Activated T-cell treated with anti-CD3 and anti-CD28 coated beads for 48 hours (primary cell): Measurements from ENCODE around the gene ZNF488.

Source experiments
- DNase-seq: peaks from one replicate; pipeline ENCODE4 v3.0.0-alpha.2; 2020; ENCODE audit warnings: low read depth

The ZNF488 gene

DNA sequence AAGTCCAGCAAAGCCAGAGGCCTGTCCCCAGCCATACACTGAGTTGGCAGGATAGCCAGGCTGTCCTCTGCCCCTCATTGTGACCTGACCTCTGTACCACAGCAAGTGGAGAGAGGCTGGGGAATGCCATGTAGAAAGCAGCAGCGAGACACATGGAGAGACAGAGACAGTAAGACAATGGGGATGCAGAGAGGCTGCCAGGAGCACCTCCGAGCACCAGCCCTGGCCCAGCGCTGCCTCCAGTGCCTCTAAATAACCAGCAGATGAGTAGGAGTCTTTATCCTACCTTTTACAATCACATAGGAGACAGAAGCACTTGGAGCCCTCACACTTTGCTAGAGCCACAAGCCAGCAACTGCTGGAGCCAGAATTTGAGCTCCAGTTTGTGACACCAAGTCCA lies 53.7 kb downstream of the ZNF488 start:
- DNase-seq: no peak

DNA sequence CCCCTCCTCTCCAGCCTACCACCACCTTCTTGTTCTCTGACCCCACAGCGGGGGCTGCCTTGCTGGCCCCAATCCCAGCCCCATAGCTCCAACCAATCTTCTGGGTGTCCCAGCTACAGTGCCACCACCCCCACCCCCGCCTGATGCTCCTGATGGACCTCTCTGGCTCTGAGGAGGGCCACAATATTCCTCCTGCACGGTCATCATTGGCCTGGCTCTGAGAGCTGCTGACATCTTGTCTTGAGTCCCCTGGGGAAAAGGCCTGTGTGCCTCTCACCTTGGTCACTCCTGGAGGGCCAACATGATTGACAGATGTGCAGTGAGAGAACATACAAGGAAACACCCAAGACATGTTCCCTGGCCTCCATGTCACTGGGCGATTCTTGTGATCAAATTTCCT lies 54.2 kb downstream of the ZNF488 start:
- no peak for DNase-seq

DNA sequence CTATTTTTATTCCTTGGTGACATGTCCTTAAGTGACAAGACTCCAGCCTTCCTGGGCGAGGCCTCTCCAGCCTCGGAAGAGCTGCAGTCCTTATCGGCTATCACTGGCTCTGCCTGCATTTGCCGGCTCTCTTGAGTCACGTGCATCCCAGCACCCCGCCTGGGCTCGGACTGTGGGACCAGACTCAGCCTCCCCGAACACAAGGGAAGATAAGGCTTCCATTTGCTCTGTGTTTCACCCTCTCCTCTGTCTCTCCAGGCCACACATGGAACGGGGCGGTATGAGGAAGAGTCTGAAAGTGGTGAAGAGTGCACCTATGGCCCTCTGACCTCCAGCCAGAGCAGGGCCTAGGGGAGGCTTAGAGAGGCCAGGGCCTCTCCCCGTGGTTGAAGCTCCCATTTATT lies 57.2 kb downstream of the ZNF488 start:
- DNase-seq: no peak

DNA sequence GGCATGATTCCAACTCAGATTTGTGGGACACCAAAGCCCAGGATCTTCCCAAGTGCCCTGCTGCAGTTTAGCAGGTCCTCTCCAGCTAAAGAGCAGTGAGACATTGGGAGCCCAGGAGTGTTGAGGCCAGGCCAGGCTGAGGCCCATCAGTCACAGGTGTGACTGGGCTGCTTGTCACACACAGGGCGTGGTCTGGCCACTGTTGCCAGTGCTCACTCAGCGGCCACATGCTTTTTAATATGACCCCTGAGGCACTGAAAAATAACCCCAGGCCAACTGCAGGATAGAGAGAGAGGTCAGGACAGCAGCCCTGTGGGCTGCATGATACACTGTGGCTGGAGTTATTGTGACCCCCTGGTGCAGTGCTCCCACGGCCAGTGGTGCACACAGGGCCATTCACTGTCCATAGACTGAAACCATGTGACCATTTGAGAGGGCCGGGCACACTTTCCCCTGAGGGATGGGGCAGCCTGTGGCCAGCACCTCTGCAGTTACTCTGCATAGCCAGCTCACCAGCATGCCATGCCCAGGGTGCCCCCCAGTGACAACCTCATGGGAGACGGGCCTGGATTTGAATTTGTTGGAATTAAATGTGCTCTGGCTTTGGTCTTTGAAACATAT lies 57.7 kb downstream of the ZNF488 start:
- DNase-seq: no peak

DNA sequence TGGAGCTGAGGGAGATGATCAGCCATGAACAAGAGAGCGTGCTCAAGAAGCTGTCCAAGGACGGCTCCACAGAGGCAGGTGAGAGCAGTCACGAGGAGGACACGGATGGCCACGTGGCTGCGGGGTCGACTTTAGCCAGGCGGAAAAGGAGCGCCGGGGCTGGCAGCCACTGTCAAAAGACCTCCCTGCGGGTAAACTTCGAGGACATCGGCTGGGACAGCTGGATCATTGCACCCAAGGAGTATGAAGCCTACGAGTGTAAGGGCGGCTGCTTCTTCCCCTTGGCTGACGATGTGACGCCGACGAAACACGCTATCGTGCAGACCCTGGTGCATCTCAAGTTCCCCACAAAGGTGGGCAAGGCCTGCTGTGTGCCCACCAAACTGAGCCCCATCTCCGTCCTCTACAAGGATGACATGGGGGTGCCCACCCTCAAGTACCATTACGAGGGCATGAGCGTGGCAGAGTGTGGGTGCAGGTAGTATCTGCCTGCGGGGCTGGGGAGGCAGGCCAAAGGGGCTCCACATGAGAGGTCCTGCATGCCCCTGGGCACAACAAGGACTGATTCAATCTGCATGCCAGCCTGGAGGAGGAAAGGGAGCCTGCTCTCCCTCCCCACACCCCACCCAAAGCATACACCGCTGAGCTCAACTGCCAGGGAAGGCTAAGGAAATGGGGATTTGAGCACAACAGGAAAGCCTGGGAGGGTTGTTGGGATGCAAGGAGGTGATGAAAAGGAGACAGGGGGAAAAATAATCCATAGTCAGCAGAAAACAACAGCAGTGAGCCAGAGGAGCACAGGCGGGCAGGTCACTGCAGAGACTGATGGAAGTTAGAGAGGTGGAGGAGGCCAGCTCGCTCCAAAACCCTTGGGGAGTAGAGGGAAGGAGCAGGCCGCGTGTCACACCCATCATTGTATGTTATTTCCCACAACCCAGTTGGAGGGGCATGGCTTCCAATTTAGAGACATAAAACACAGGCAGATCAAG lies 58.5 kb downstream of the ZNF488 start:
- DNase-seq: no peak

DNA sequence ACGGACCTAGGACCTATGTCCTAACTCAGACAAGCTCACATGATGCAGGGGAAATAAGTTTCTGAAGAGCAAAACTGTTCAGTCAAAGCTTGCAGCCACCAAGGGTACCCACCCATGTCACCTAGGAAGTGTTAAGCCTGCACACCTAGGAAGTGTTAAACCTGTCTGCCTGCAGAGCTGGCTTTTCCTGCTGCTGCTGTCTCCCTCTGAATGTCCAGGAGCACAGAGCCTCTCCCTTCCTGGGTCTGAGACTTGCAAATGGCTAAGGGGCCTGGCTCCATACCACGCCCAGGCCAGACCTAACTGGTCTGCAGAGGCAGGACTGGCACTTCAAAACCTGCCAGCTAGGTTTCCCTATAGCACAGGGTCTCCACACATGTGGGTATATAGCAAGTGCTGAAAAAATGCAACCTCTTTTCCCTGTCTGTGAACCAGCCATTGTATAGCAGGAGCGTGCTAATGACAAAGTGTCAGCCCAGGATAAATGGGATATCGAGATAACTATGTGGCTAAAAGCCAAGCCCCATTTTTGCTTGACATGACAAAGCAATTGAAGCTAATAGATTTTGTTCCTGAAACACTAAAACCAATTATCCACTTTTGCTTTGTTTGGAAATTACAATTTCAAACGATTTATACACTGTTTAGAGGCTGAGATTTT lies 60.3 kb downstream of the ZNF488 start:
- DNase-seq: no peak

DNA sequence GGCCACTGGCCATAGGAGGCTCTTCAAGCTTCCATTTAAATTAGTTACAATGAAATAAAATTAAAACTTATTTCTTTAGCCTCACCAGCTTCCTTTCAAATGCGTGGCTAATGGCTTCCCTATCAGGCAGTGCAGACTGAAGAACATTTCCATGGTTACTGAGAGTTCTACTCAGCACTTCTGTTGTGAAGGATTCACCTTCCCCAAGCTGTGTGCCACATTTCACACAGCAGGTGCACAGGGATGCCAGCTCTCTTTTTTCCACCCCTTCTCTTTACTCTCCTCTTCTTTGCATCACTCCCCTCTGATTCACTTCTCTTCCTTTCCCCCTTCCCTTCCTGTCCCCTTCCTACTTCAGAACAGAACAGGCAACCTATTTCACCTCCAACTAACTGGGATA lies 61.0 kb downstream of the ZNF488 start:
- DNase-seq: no peak

DNA sequence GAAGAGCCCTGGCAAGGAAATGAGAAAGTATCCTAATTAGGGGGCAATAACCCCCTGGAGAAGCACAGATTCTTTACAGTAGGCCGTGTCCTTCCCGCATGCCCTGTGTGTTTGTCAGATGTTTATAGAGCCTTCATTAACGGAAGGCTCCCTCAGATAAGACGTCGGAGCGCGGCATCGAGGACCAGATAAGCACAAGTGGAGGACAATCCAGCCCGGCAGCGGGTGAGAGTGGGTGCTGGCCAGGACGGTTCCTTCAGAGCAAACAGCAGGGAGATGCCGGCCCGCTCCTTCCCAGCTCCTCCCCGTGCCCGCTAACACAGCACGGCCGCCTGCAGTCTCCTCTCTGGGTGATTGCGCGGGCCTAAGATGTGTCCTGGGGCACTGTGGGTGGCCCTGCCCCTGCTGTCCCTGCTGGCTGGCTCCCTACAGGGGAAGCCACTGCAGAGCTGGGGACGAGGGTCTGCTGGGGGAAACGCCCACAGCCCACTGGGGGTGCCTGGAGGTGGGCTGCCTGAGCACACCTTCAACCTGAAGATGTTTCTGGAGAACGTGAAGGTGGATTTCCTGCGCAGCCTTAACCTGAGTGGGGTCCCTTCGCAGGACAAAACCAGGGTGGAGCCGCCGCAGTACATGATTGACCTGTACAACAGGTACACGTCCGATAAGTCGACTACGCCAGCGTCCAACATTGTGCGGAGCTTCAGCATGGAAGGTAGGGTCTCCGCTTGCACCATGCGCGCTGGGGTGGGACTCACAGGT lies 61.6 kb downstream of the ZNF488 start, which contains the start of gene GDF2:
Gene GDF2, plus strand, starts transcription at position 155 of the 762 bp plus-strand sequence. Its CDS starts 215 bp downstream, at position 370.
- DNase-seq: no peak

DNA sequence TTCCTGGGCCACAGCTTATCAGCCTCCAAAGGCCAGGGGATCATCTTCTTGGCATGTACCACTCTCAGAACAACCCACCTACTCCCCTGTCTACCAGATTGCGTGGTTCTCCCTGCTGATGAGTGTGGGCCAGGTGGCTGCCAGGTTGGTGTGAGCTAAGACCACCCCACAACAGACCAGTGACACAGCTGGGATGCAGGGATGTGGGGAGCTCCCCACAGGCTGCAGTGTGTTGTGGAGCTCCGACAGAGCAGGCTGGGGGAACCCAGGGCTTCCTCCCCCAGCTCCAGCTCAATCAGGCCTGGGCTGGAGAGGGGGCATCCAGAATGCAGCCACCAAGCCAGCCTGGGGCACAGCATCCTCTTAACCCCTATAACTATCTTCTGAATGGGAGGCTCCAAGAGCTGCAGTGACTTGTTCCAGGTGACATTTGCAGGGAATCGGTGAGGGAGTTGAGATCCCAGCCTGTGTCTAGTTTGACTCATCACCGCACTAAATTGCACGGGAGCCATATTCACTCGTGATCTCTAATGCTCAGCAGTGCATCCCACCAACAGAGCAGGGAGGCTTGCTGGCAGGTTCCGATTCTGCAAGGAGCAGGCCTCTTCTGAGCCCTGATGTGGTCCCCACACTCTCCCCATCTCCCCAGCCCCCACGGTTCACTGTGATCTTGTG lies 62.4 kb downstream of the ZNF488 start:
- DNase-seq: no peak

DNA sequence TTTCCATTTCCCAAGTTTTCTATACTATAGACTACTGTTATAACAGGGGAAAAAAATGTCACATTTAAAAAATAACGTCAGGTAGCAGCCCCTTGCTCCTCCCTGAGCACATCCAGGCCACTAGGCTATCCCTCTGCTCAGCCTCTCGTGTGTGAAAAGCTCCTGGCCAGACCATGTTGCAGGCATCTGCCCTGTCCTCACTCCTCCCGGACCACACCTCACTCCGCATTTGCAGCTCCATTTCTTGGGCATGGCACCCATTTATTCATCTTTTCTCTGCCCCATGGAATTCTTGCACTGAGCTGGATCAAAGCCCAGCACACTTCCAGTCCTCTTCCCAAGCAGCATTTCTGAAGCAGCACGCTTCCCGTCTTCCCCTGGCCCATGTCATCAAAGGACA lies 63.3 kb downstream of the ZNF488 start:
- no peak for DNase-seq

DNA sequence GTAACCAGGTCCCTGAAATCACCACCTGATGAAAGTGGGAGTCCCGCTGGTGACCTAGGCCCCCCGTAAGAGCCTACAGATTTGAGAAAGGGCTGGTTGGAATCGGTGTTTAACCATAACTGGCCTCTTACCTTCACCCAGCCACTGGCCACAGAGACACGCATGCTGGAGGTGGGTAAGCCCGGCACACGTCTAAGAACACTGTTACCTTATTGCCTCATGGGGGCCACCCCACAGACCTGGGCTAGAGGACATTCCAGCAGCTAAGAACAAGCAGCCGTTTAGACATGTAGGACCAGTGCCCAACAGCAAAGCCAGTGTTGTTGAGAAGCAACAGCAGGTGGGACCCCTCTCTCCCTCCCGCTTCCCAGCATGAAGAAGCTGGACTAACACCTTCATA lies 64.3 kb downstream of the ZNF488 start:
- no peak for DNase-seq

DNA sequence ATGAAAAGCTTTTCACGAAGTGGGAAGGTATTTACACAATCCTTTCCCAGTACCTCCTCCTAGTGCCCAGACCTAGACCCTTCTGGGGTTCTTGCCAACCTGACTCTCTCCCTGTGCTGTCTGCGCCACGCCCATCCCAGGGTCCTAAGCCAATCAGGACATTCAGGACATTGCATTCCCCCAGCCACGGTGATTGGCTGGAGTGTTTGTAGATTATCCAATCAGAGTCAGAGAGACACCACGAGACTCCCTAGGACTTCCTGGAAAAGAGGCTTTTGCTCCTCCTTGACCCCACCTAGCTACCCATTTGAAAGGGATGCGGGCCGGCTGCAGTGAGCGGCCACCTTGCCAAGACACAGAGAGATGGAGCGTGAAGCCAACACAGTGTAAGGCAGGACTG lies 65.4 kb downstream of the ZNF488 start:
- DNase-seq: no peak

DNA sequence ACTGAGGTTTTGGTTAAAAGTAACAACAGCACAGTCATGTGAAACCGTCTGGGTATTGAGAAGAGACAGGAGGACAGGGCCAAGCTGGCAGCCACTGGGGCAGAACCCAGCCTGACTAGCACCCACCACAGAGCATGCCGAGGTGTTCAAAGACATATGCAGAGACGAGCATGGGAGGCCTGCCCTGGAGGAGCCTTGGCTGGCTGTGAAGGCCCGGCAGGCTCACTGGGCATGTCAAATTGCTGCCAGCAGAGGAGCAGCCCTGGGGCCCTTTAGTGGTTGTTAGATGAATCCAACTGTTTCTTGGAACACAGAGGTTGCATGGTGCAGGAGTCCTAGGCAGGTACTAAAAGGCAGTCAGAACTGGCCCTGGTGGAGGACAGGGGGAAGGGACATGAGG lies 66.8 kb downstream of the ZNF488 start:
- no peak for DNase-seq

DNA sequence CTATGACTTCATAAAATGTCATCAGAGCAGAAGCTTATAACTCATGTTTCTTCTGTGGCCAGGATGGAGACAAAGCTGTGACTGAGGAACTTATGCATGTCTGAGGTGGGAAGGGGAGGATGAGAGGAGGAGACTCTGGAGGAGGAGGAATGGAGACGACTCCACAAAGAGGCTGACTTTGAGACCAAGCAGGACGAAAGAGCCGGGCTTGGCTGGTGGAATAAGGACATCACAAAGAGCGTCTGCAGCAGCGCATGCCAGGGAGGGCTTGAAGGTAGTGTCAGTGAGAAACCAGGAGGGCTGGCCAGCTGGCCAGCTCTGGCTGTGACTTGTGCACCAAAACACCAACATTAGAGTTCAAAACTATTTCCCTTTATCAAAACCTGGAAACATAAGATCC lies 68.0 kb downstream of the ZNF488 start:
- DNase-seq: no peak
